Activated B cell treated with CpG ODN at 0.5 μM for 24 hours (primary cell): ENCODE measurements around the gene FAM53A. TPM values are rescaled to one million over a fixed set of nuclear protein-coding genes. Genes with fewer than 3 reads are reported as not detected.

Experiments
- ATAC-seq: fragments of 200-7000 bp; cut with Tn5 transposase; one replicate; pipeline ENCODE4 v1.10.0; 2021; ENCODE audit warnings: low read depth, mild to moderate bottlenecking, moderate library complexity
- CTCF ChIA-PET: fragments of 350-600 bp; sonication (Branson Sonifier 250); formaldehyde crosslinking; loops from one replicate; lab custom pipeline; 2021; ENCODE audit warnings: antibody characterized with exemption; lab: Charles Lee
- POLR2A ChIA-PET: fragments of 350-600 bp; sonication (Branson Sonifier 250); formaldehyde crosslinking; loops from one replicate; lab custom pipeline; 2021; ENCODE audit warnings: antibody characterized with exemption; lab: Charles Lee
- DNase-seq: peaks from one replicate; pipeline ENCODE4 v3.0.0; 2022
- H3K27ac Mint-ChIP-seq: one replicate; pipeline ENCODE4 v1.8.0; 2020; ENCODE audit warnings: mixed read lengths
- H3K27me3 Mint-ChIP-seq: one replicate; pipeline ENCODE4 v1.8.0; 2021; ENCODE audit warnings: mixed read lengths
- H3K36me3 Mint-ChIP-seq: one replicate; pipeline ENCODE4 v1.8.0; 2021; ENCODE audit warnings: low read depth, mixed read lengths
- H3K4me1 Mint-ChIP-seq: one replicate; pipeline ENCODE4 v1.8.0; 2021; ENCODE audit warnings: mixed read lengths
- H3K4me3 Mint-ChIP-seq: one replicate; pipeline ENCODE4 v1.8.0; 2020; ENCODE audit warnings: mild to moderate bottlenecking, mixed read lengths
- H3K9me3 Mint-ChIP-seq: one replicate; pipeline ENCODE4 v1.8.0; 2020; ENCODE audit warnings: mixed read lengths
- intact Hi-C: fragments of 100-400 bp; cut with micrococcal nuclease; formaldehyde crosslinking; loops from one replicate; pipeline ENCODE4 v1.15.1; 2024
- total RNA-seq: library from RNA; stranded (reverse); gene quantifications from 2 replicates; pipeline ENCODE4 v1.2.3, GENCODE V29; 2022
- TF ChIP-seq, protein P1 (sequence below): fragments of 200-600 bp; IDR thresholded peaks from one replicate; pipeline ENCODE4 v1.8.0; 2022; ENCODE audit warnings: antibody characterized with exemption, mild to moderate bottlenecking

Gene FAM53A
- total RNA-seq, 1 donor from 2014 or later = 1.2 TPM

- Mint-ChIP-seq H3K36me3 (no peaks in the 10 kb centered on the region), H3K4me1 (no peaks in the 10 kb centered on the region), H3K4me3 (no peak overlapping the region), H3K27ac (no peak overlapping the region), H3K9me3 (peaks cover 12% of the 10 kb centered on the region), H3K27me3 (peaks cover 1% of the 10 kb centered on the region)
- ATAC-seq = no peak
- no peak for DNase-seq
- ChIA-PET POLR2A (no interaction called here), CTCF (interaction anchor here (1.2 kb wide), 1 partner anchor 14 kb away, joined by 4 read pairs; no protein-coding TSS in a partner anchor)
- TF ChIP-seq, protein P1, sequence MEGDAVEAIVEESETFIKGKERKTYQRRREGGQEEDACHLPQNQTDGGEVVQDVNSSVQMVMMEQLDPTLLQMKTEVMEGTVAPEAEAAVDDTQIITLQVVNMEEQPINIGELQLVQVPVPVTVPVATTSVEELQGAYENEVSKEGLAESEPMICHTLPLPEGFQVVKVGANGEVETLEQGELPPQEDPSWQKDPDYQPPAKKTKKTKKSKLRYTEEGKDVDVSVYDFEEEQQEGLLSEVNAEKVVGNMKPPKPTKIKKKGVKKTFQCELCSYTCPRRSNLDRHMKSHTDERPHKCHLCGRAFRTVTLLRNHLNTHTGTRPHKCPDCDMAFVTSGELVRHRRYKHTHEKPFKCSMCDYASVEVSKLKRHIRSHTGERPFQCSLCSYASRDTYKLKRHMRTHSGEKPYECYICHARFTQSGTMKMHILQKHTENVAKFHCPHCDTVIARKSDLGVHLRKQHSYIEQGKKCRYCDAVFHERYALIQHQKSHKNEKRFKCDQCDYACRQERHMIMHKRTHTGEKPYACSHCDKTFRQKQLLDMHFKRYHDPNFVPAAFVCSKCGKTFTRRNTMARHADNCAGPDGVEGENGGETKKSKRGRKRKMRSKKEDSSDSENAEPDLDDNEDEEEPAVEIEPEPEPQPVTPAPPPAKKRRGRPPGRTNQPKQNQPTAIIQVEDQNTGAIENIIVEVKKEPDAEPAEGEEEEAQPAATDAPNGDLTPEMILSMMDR = no peak
- intact Hi-C loops = no loop called here
These were observed 68.1 kb downstream of the FAM53A start for GRCh38 chr4:1615786-1616556.

DNA sequence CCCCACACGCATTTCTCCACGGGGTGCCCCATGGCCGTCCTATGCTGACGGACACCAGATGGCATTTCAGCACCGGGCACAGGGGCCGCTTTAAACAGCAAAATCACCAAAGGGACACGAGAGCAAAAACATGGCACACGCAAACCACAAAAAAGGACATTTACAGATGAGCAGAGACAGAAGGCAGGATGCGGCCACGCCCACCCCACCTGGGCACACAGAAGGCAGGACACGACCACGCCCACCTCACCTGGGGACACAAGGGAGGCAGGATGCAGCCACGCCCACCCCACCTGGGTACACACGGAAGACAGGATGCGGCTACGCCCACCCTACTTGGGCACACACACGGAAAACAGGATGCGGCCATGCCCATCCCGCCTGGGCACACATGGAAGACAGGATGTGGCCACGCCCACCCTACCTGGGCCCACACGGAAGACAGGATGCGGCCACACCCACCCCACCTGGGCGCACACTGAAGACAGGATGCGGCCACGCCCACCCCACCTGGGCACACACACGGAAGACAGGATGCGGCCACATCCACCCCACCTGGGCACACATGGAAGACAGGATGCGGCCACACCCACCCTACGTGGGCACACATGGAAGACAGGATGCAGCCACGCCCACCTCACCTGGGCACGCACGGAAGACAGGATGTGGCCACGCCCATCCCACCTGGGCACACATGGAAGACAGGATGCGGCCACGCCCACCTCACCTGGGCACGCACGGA, 69.1 kb downstream of the FAM53A start:
- no peak overlapping the region for H3K4me3 Mint-ChIP-seq
- ATAC-seq (no peak), DNase-seq (no peak)
- no peaks in the 10 kb centered on the region for H3K27me3 Mint-ChIP-seq
- ChIA-PET CTCF (no interaction called here), POLR2A (no interaction called here)
- H3K36me3 Mint-ChIP-seq = no peaks in the 10 kb centered on the region
- H3K27ac Mint-ChIP-seq = no peak overlapping the region
- TF ChIP-seq, protein P1 = no peak
- peaks cover 7% of the 10 kb centered on the region for H3K9me3 Mint-ChIP-seq
- no peaks in the 10 kb centered on the region for H3K4me1 Mint-ChIP-seq
- intact Hi-C loops = no loop called here

GRCh38 chr4:1614502-1614853, 69.6 kb downstream of the FAM53A start:
- Mint-ChIP-seq H3K9me3 (peaks cover 7% of the 10 kb centered on the region), H3K4me1 (no peaks in the 10 kb centered on the region), H3K27ac (no peak overlapping the region), H3K4me3 (no peak overlapping the region), H3K27me3 (no peaks in the 10 kb centered on the region), H3K36me3 (no peaks in the 10 kb centered on the region)
- TF ChIP-seq, protein P1 = no peak
- DNase-seq (no peak), ATAC-seq (no peak)
- intact Hi-C loops = no loop called here
- POLR2A ChIA-PET = no interaction called here
- CTCF ChIA-PET = no interaction called here

DNA sequence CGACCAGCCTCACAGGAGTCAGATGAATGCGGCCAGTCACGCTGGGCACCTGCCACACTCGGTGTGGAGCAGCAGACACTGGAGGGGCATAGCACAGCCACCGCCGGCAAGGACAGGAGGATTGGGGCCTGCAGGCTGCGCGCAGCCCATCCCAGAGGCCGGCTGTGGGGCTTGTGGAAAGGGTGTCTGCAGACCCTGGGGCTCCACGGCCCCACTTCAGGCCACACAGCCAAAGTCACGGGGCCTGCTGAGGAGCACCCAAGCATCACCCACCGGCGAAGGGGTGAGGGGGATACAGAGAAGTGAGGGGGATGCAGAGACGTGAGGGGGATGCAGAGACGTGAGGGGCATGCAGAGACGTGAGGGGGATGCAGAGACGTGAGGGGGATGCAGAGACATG, 70.1 kb downstream of the FAM53A start:
- no peak overlapping the region for H3K27ac Mint-ChIP-seq
- POLR2A ChIA-PET = no interaction called here
- intact Hi-C loops = no loop called here
- no peak for DNase-seq
- H3K9me3 Mint-ChIP-seq = peaks cover 7% of the 10 kb centered on the region
- no peak for ATAC-seq
- CTCF ChIA-PET = no interaction called here
- H3K27me3 Mint-ChIP-seq = no peaks in the 10 kb centered on the region
- H3K4me1 Mint-ChIP-seq = no peaks in the 10 kb centered on the region
- no peak overlapping the region for H3K4me3 Mint-ChIP-seq
- no peaks in the 10 kb centered on the region for H3K36me3 Mint-ChIP-seq
- TF ChIP-seq, protein P1 = no peak

- Mint-ChIP-seq H3K27me3 (no peaks in the 10 kb centered on the region), H3K27ac (no peak overlapping the region)
These were observed 71.0 kb downstream of the FAM53A start for GRCh38 chr4:1613099-1613495.

More at GRCh38 chr4:1613099-1613495, 71.0 kb downstream of the FAM53A start:
- Mint-ChIP-seq H3K4me1 (no peaks in the 10 kb centered on the region), H3K9me3 (peaks cover 7% of the 10 kb centered on the region), H3K4me3 (no peak overlapping the region), H3K36me3 (no peaks in the 10 kb centered on the region)
- intact Hi-C loops = no loop called here
- DNase-seq (no peak), ATAC-seq (no peak)
- TF ChIP-seq, protein P1 = no peak
- ChIA-PET CTCF (no interaction called here), POLR2A (no interaction called here)
